Measurements from ENCODE around the gene PPM1G. TPM values are rescaled to one million over a fixed set of nuclear protein-coding genes. Genes with fewer than 3 reads are reported as not detected.

Gene PPM1G, protein sequence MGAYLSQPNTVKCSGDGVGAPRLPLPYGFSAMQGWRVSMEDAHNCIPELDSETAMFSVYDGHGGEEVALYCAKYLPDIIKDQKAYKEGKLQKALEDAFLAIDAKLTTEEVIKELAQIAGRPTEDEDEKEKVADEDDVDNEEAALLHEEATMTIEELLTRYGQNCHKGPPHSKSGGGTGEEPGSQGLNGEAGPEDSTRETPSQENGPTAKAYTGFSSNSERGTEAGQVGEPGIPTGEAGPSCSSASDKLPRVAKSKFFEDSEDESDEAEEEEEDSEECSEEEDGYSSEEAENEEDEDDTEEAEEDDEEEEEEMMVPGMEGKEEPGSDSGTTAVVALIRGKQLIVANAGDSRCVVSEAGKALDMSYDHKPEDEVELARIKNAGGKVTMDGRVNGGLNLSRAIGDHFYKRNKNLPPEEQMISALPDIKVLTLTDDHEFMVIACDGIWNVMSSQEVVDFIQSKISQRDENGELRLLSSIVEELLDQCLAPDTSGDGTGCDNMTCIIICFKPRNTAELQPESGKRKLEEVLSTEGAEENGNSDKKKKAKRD
- total RNA-seq, result 10 to 100 TPM; 37.7 to 42.4 TPM

DNA sequence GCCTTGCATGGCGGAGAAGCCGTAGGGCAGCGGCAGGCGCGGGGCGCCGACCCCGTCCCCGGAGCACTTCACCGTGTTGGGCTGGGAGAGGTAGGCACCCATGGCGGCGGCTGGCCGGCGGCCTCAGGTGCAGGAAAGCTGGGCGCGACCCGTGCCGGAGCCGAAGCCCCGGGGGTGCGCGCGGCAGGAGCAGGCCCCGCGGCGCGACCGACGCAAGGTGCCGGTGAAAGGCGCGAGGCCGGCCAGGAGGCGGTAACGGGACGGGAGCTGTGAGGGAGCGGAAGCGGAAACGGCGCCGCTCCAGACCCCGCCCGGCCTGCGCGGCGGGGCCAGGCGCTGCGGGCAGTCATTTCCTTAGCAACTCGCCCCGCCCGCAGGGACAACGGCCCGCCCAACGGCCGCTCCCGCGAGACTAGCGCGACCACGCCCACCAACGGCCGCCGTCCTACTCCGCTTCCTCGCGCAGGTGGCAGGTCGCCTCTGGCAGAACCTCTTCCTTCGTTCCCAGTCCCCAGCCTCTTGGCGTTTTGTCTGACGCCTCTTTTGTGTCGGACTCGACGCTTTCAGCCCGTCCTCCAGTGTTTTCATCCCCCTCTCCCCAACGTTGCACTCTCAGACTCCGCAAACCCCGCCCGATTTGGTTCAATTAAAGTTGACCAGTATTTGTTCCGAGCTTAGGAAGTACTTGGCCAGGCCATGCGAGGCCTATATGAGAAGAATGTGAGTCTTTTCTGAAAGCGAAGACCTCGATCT, at the start of gene PPM1G:
PPM1G (minus strand) TSS at position 271 of the 753 bp plus-strand sequence; CDS start at position 102, 169 bp downstream.
- H3K4me1 ChIP-seq, result peaks cover 0 to 24% of the 10 kb centered on the region in 2 donors
- TF ChIP-seq, protein P1, sequence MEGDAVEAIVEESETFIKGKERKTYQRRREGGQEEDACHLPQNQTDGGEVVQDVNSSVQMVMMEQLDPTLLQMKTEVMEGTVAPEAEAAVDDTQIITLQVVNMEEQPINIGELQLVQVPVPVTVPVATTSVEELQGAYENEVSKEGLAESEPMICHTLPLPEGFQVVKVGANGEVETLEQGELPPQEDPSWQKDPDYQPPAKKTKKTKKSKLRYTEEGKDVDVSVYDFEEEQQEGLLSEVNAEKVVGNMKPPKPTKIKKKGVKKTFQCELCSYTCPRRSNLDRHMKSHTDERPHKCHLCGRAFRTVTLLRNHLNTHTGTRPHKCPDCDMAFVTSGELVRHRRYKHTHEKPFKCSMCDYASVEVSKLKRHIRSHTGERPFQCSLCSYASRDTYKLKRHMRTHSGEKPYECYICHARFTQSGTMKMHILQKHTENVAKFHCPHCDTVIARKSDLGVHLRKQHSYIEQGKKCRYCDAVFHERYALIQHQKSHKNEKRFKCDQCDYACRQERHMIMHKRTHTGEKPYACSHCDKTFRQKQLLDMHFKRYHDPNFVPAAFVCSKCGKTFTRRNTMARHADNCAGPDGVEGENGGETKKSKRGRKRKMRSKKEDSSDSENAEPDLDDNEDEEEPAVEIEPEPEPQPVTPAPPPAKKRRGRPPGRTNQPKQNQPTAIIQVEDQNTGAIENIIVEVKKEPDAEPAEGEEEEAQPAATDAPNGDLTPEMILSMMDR (IDR thresholded peaks at IDR 0.05), result peak in 1 of 2 donors; percentile 12
- H3K9me3 ChIP-seq, result no peaks in the 10 kb centered on the region
- no peaks in the 10 kb centered on the region for H3K36me3 ChIP-seq
- H3K4me3 ChIP-seq, result peak within 1 kb of the TSS; percentile 89 to 99
- peak within 1 kb of the TSS; percentile 83 to 85 for H3K27ac ChIP-seq
- no peaks in the 10 kb centered on the region for H3K27me3 ChIP-seq
- peak; percentile 90 for DNase-seq (ENCODE audit: low spot score)

DNA sequence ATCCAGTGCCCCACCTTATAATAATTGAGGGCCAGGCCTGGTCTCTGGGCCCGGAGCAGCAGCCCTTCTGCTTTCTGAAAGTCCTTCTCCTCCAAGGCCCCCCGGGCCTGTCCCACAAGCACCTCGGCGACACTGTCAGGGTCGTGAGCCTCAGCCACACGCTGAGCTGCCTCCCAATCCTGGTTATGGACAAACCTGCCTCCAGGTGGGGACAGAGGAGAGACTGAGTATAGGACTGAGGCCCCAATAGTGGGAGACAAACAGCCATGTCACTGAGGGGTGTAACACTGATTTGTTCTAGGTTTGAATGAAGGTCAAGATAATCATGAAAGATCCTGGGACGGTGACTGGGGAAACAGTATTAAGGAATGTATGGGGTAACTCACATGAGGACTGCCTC, 44.6 kb upstream of the PPM1G start:
- DNase-seq (ENCODE audit: low spot score), result no peak
- H3K9me3 ChIP-seq, result no peaks in the 10 kb centered on the region
- no peaks in the 10 kb centered on the region for H3K4me1 ChIP-seq
- no peak overlapping the region for H3K27ac ChIP-seq
- H3K36me3 ChIP-seq, result peaks cover 87% of the 10 kb centered on the region
- no peaks in the 10 kb centered on the region for H3K27me3 ChIP-seq
- no peak overlapping the region for H3K4me3 ChIP-seq
- TF ChIP-seq, protein P1 (IDR thresholded peaks at IDR 0.05), result no peak

DNA sequence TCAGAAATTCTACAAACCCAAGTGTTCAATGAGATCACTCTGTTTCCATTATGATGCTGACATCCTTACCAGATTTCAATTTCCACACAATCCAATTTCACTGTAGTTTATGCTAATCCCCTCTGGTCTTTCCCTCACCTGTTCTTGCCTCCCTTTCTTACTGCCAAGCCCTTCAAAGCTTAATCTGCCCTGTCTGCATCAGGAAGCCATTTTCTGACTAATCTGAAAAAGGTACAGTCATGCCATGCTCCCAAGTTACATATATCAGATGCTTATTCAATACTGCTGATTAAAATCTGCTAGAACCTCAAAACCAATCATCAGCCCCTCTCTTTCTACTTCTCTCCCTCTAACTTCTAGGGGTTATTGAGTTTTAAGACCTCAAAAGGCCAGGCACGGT, 41.7 kb upstream of the PPM1G start:
- H3K36me3 ChIP-seq, result peaks cover 76% of the 10 kb centered on the region
- H3K9me3 ChIP-seq, result no peaks in the 10 kb centered on the region
- no peak for DNase-seq (ENCODE audit: low spot score)
- H3K4me1 ChIP-seq, result no peaks in the 10 kb centered on the region
- H3K4me3 ChIP-seq, result no peak overlapping the region
- H3K27ac ChIP-seq, result no peak overlapping the region
- H3K27me3 ChIP-seq, result no peaks in the 10 kb centered on the region
- TF ChIP-seq, protein P1 (IDR thresholded peaks at IDR 0.05), result no peak

DNA sequence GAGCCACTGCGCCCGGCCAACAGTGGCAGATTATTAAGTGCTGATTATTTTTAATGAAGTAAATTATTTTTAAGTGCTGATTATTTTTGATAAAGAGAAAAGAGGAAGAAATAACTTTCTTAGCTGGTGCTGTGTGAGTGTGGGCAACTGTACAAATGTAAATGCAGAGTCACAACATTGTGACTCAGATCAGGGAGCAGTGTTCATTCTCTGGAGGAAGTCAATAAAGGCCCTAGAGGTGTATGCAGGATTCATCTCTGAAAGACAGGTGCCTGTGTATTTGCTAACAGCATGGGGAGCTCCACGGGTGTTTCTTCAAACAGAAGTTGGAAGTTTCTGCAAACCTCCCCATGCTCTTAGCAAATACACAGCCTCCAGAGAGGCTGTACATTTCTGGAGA, 39.0 kb upstream of the PPM1G start:
- Histone ChIP-seq H3K36me3 (peaks cover 49% of the 10 kb centered on the region), H3K4me1 (no peaks in the 10 kb centered on the region), H3K9me3 (no peaks in the 10 kb centered on the region), H3K27me3 (no peaks in the 10 kb centered on the region), H3K4me3 (no peak overlapping the region), H3K27ac (no peak overlapping the region)
- TF ChIP-seq, protein P1 (IDR thresholded peaks at IDR 0.05), result no peak
- DNase-seq (ENCODE audit: low spot score), result no peak

DNA sequence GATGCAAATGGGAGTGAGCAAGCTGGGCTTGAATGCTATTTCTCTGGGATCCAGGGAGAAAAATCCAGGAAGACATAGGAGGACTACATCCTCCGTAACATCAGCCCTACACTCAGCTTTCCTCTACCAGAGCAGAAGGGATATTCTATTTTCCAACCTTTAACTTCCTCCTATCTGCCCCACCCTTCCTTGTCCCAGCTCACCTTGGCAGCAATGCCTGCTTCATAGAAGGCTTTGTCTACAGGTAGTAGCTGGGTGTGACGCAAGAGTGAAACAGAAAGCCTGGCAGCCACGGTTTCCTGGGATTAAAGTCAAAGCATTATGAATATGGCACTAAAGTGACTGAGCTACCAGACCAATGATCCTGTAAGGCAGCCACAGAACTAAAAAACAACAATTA, 36.7 kb upstream of the PPM1G start:
- Histone ChIP-seq H3K4me3 (no peak overlapping the region), H3K4me1 (peaks cover 0 to 9% of the 10 kb centered on the region in 2 donors), H3K27ac (no peak overlapping the region), H3K9me3 (no peaks in the 10 kb centered on the region), H3K27me3 (no peaks in the 10 kb centered on the region), H3K36me3 (peaks cover 45% of the 10 kb centered on the region)
- DNase-seq (ENCODE audit: low spot score), result no peak
- TF ChIP-seq, protein P1 (IDR thresholded peaks at IDR 0.05), result no peak

Measured in right atrium auricular region (tissue), 2 donors.